Measurements from ENCODE around the gene STAB2. TPM values are rescaled to one million over a fixed set of nuclear protein-coding genes. Genes with fewer than 3 reads are reported as not detected.

STAB2 gene
- total RNA-seq, 1 experiment from 2014 or later, result not detected

DNA sequence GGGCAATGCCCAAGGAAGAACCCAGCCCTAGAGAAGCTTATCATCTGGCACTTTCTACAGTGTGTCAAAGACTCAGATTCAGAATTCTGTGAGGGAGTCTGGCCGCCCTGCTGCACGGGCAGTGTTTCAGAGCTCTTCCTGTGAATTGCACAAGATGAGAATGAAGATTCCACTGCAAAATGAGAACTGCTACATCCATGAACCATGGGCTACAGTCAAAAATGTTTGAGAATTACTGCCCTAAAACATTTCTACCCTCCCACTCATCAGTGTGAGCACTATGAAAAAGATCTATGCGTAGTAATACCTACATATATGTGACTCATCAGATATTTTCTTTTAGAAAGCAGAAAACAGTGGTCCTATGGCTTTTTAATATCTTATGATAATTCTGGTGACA, 104.0 kb downstream of the STAB2 start:
- H3K27me3 ChIP-seq (ENCODE audit: insufficient read depth, low read length), result peaks cover 2% of the 10 kb centered on the region; the same call in 1 of the 2 replicates
- H3K9ac ChIP-seq (ENCODE audit: low read length), result no peak overlapping the region
- no TSS peak for BruUV-seq (replicated peaks)
- H3K9me2 ChIP-seq (ENCODE audit: insufficient read depth), result no peaks in the 10 kb centered on the region
- RAD21 ChIA-PET (ENCODE audit: low non-redundant PET in 1 of 2, low total read pairs in 2 of 2, uncharacterized antibody in 2 of 2, unreplicated experiment in 2 of 2), result no interaction called here
- POLR2A ChIA-PET, result no interaction called here
- no peaks in the 10 kb centered on the region for H4K20me1 ChIP-seq (ENCODE audit: insufficient read depth)
- no peaks in the 10 kb centered on the region for H3K79me2 ChIP-seq (ENCODE audit: insufficient read depth, low read length)
- H3K9me3 ChIP-seq (ENCODE audit: control insufficient read depth in 1 of 2, insufficient read depth in 1 of 2, low read depth in 1 of 2, low read length in 2 of 2), result no peaks in the 10 kb centered on the region
- no peaks in the 10 kb centered on the region for H3K36me3 ChIP-seq (ENCODE audit: control insufficient read depth in 1 of 2, insufficient read depth in 2 of 2, low read length in 2 of 2)
- DNase-seq (ENCODE audit: low read depth, low spot score) (no peak), ATAC-seq (no peak)
- H2AFZ ChIP-seq (ENCODE audit: low read depth, low read length, poor library complexity, severe bottlenecking), result no peak overlapping the region
- H3K4me2 ChIP-seq (ENCODE audit: low read length), result no peak overlapping the region
- H3K27ac ChIP-seq (ENCODE audit: low read depth, low read length), result no peak overlapping the region
- TF ChIP-seq SIN3A (IDR thresholded peaks at IDR 0.05; ENCODE audit: low read depth) (no peak), CBX3 (IDR thresholded peaks at IDR 0.05; ENCODE audit: low read depth) (no peak), POLR2A (IDR thresholded peaks at IDR 0.05; ENCODE audit: borderline replicate concordance, extremely low read depth, insufficient read depth, insufficient read length) (no peak), RAD21 (IDR thresholded peaks at IDR 0.05; ENCODE audit: low read depth) (no peak), SRF (IDR thresholded peaks at IDR 0.05; ENCODE audit: low read depth) (no peak), SP1 (IDR thresholded peaks at IDR 0.05; ENCODE audit: low read depth) (no peak)
- TF ChIP-seq, protein P1, sequence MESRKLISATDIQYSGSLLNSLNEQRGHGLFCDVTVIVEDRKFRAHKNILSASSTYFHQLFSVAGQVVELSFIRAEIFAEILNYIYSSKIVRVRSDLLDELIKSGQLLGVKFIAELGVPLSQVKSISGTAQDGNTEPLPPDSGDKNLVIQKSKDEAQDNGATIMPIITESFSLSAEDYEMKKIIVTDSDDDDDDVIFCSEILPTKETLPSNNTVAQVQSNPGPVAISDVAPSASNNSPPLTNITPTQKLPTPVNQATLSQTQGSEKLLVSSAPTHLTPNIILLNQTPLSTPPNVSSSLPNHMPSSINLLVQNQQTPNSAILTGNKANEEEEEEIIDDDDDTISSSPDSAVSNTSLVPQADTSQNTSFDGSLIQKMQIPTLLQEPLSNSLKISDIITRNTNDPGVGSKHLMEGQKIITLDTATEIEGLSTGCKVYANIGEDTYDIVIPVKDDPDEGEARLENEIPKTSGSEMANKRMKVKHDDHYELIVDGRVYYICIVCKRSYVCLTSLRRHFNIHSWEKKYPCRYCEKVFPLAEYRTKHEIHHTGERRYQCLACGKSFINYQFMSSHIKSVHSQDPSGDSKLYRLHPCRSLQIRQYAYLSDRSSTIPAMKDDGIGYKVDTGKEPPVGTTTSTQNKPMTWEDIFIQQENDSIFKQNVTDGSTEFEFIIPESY (IDR thresholded peaks at IDR 0.05; ENCODE audit: extremely low read depth, insufficient replicate concordance, low read length), result no peak
- CTCF ChIA-PET, result no interaction called here
- no peaks in the 10 kb centered on the region for H3K4me1 ChIP-seq (ENCODE audit: control insufficient read depth in 1 of 2, insufficient read depth in 2 of 2, low read length in 2 of 2)
- intact Hi-C loops (cut with micrococcal nuclease), result no loop called here
- H3K4me3 ChIP-seq (replicated peaks in 1 of 2; ENCODE audit: low read depth in 1 of 2, low read length in 2 of 2), result no peak overlapping the region

- no TSS peak for BruUV-seq (replicated peaks)
- H3K9ac ChIP-seq (ENCODE audit: low read length), result no peak overlapping the region
- no peak overlapping the region for H3K4me2 ChIP-seq (ENCODE audit: low read length)
- no peak overlapping the region for H3K4me3 ChIP-seq (replicated peaks in 1 of 2; ENCODE audit: low read depth in 1 of 2, low read length in 2 of 2)
- H3K9me3 ChIP-seq (ENCODE audit: control insufficient read depth in 1 of 2, insufficient read depth in 1 of 2, low read depth in 1 of 2, low read length in 2 of 2), result no peaks in the 10 kb centered on the region
- ChIA-PET CTCF (no interaction called here), POLR2A (no interaction called here), RAD21 (ENCODE audit: low non-redundant PET in 1 of 2, low total read pairs in 2 of 2, uncharacterized antibody in 2 of 2, unreplicated experiment in 2 of 2) (no interaction called here)
- ATAC-seq (no peak), DNase-seq (ENCODE audit: low read depth, low spot score) (no peak)
- TF ChIP-seq RAD21 (IDR thresholded peaks at IDR 0.05; ENCODE audit: low read depth), result no peak
- no peak for TF ChIP-seq FOSL1 (IDR thresholded peaks at IDR 0.05; ENCODE audit: low read depth)
- no peak for TF ChIP-seq SRF (IDR thresholded peaks at IDR 0.05; ENCODE audit: low read depth)
- no peak for TF ChIP-seq POLR2AphosphoS5 (IDR thresholded peaks at IDR 0.05; ENCODE audit: low read depth, low read length)
- no peak for TF ChIP-seq EZH2 (IDR thresholded peaks at IDR 0.05)
- TF ChIP-seq ELF1 (IDR thresholded peaks at IDR 0.05; ENCODE audit: borderline replicate concordance, low read depth), result no peak
- no peak for TF ChIP-seq EZH2phosphoT487 (IDR thresholded peaks at IDR 0.05; ENCODE audit: borderline replicate concordance)
- TF ChIP-seq ATF3 (IDR thresholded peaks at IDR 0.05), result no peak
- TF ChIP-seq, protein P2, sequence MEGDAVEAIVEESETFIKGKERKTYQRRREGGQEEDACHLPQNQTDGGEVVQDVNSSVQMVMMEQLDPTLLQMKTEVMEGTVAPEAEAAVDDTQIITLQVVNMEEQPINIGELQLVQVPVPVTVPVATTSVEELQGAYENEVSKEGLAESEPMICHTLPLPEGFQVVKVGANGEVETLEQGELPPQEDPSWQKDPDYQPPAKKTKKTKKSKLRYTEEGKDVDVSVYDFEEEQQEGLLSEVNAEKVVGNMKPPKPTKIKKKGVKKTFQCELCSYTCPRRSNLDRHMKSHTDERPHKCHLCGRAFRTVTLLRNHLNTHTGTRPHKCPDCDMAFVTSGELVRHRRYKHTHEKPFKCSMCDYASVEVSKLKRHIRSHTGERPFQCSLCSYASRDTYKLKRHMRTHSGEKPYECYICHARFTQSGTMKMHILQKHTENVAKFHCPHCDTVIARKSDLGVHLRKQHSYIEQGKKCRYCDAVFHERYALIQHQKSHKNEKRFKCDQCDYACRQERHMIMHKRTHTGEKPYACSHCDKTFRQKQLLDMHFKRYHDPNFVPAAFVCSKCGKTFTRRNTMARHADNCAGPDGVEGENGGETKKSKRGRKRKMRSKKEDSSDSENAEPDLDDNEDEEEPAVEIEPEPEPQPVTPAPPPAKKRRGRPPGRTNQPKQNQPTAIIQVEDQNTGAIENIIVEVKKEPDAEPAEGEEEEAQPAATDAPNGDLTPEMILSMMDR (IDR thresholded peaks at IDR 0.05 in 2 of 3, conservative IDR thresholded peaks at IDR 0.05 in 1 of 3; ENCODE audit: borderline replicate concordance in 1 of 3, insufficient read depth in 1 of 3, low read depth in 2 of 3, low read length in 2 of 3), result no peak
- H3K27ac ChIP-seq (ENCODE audit: low read depth, low read length), result no peak overlapping the region
- no peaks in the 10 kb centered on the region for H3K36me3 ChIP-seq (ENCODE audit: control insufficient read depth in 1 of 2, insufficient read depth in 2 of 2, low read length in 2 of 2)
- no peaks in the 10 kb centered on the region for H3K79me2 ChIP-seq (ENCODE audit: insufficient read depth, low read length)
- intact Hi-C loops (cut with micrococcal nuclease), result loop anchor here (5.0 kb wide), 1 partner anchor 59 kb away; no protein-coding TSS in a partner anchor
- no peaks in the 10 kb centered on the region for H4K20me1 ChIP-seq (ENCODE audit: insufficient read depth)
- H3K4me1 ChIP-seq (ENCODE audit: control insufficient read depth in 1 of 2, insufficient read depth in 2 of 2, low read length in 2 of 2), result no peaks in the 10 kb centered on the region
- H3K27me3 ChIP-seq (ENCODE audit: insufficient read depth, low read length), result peaks cover 35% of the 10 kb centered on the region
- no peak overlapping the region for H2AFZ ChIP-seq (ENCODE audit: low read depth, low read length, poor library complexity, severe bottlenecking)
- no peaks in the 10 kb centered on the region for H3K9me2 ChIP-seq (ENCODE audit: insufficient read depth)
Measured at GRCh38 chr12:103696101-103696500, 109.0 kb downstream of the STAB2 start.
